GM04504 (cell line): ENCODE measurements around the gene SLC35G2.
"Not testable (repeated sequence)": the region's sequence is repeated elsewhere in the genome, so short reads cannot be mapped to it uniquely, and the experiment has no call there.

ENCODE experiments used
- DNase-seq: peaks from one replicate; pipeline ENCODE4 v3.0.0-alpha.2; 2012; ENCODE audit warnings: low read depth

The SLC35G2 gene

GRCh38 chr3:136885357-136886213 lies 66.7 kb downstream of the SLC35G2 start:
- no peak for DNase-seq

GRCh38 chr3:136889947-136890346 lies 71.0 kb downstream of the SLC35G2 start:
- no peak for DNase-seq

GRCh38 chr3:136891934-136892855 lies 73.3 kb downstream of the SLC35G2 start:
- no peak for DNase-seq

GRCh38 chr3:136893848-136894443 lies 75.0 kb downstream of the SLC35G2 start:
- peak; percentile 30 for DNase-seq

GRCh38 chr3:136897171-136897570 lies 78.2 kb downstream of the SLC35G2 start:
- DNase-seq = not testable (repeated sequence)

GRCh38 chr3:136898549-136898948 lies 79.6 kb downstream of the SLC35G2 start:
- DNase-seq = no peak

- DNase-seq = peak; percentile 4
These were observed 80.0 kb downstream of the SLC35G2 start for GRCh38 chr3:136898954-136899353.

- no peak for DNase-seq
These were observed 80.8 kb downstream of the SLC35G2 start for GRCh38 chr3:136899622-136900158.

GRCh38 chr3:136900694-136901093 lies 81.8 kb downstream of the SLC35G2 start:
- not testable (repeated sequence) for DNase-seq

- no peak for DNase-seq
These were observed 82.5 kb downstream of the SLC35G2 start for GRCh38 chr3:136901391-136901790.

GRCh38 chr3:136902530-136902929 lies 83.6 kb downstream of the SLC35G2 start:
- not testable (repeated sequence) for DNase-seq

GRCh38 chr3:136903899-136904298 lies 85.0 kb downstream of the SLC35G2 start:
- DNase-seq = no peak

GRCh38 chr3:136904746-136905145 lies 85.8 kb downstream of the SLC35G2 start:
- no peak for DNase-seq
